IMR-90 (cell line): Measurements from ENCODE around the gene ADPRS. TPM values are rescaled to one million over a fixed set of nuclear protein-coding genes. Genes with fewer than 3 reads are reported as not detected.

Experiments used
- ATAC-seq: fragments of 200-7000 bp; cut with Tn5 transposase; 2 replicates; pipeline ENCODE4 v1.9.1; 2020; ENCODE audit warnings: low read depth, mild to moderate bottlenecking, moderate library complexity
- BruUV-seq: library from RNA; stranded (reverse); fragments of 400-500 nt; replicated peaks from 2 replicates; lab custom pipeline; 2021; lab: Mats Ljungman, UMichigan
- CTCF ChIA-PET: fragments of 300-600 bp; formaldehyde crosslinking; extraction: SDS; loops from one replicate; lab custom pipeline; 2021; ENCODE audit warnings: antibody characterized with exemption; lab: Yijun Ruan, JAX
- POLR2A ChIA-PET: fragments of 300-600 bp; sonication (Branson Sonifier 250); formaldehyde crosslinking; loops from one replicate; lab custom pipeline; 2022; ENCODE audit warnings: antibody characterized with exemption; ENCODE audit not compliant: unreplicated experiment; lab: Charles Lee
- DNase-seq: peaks from one replicate; pipeline ENCODE4 v3.0.0; 2013
- H2AFZ ChIP-seq: replicated peaks from 2 replicates; pipeline ENCODE3; 2013; ENCODE audit warnings: low read length, mild to moderate bottlenecking; ENCODE audit not compliant: poor library complexity
- H2AK5ac ChIP-seq: 2 replicates; pipeline ENCODE4 v1.6.1; 2013; ENCODE audit warnings: low read depth, low read length, inconsistent platforms
- H2AK9ac ChIP-seq: replicated peaks from 2 replicates; pipeline ENCODE3; 2013; ENCODE audit warnings: mild to moderate bottlenecking, low read depth, low read length, moderate library complexity; ENCODE audit not compliant: poor library complexity
- H2BK120ac ChIP-seq: 2 replicates; pipeline ENCODE4 v1.6.1; 2013; ENCODE audit warnings: low read depth, low read length, inconsistent platforms
- H2BK15ac ChIP-seq: 3 replicates; pipeline ENCODE4 v1.6.1; 2013; ENCODE audit warnings: low read depth, low read length, inconsistent platforms
- H2BK20ac ChIP-seq: 2 replicates; pipeline ENCODE4 v1.6.1; 2013; ENCODE audit warnings: low read depth, mild to moderate bottlenecking, inconsistent platforms, low read length, moderate library complexity
- H2BK5ac ChIP-seq: 2 replicates; pipeline ENCODE4 v1.6.1; 2013; ENCODE audit warnings: mild to moderate bottlenecking, low read depth, low read length, inconsistent platforms; ENCODE audit not compliant: poor library complexity, severe bottlenecking
- H3K14ac ChIP-seq: replicated peaks from 2 replicates; pipeline ENCODE4 v1.6.1; 2013; ENCODE audit warnings: low read depth, low read length, inconsistent platforms
- H3K18ac ChIP-seq: 2 replicates; pipeline ENCODE4 v1.6.1; 2013; ENCODE audit warnings: low read depth, low read length, control low read depth
- H3K23ac ChIP-seq: 2 replicates; pipeline ENCODE4 v1.6.1; 2013; ENCODE audit warnings: low read depth, low read length, inconsistent platforms
- H3K27ac ChIP-seq: 2 replicates; pipeline ENCODE4 v1.5.1; 2013; ENCODE audit warnings: mild to moderate bottlenecking, control low read depth, low read length; ENCODE audit not compliant: insufficient read depth
- H3K27me3 ChIP-seq: 2 replicates; pipeline ENCODE4 v1.6.1; 2013; ENCODE audit warnings: low read length; ENCODE audit not compliant: control insufficient read depth, insufficient read depth
- H3K36me3 ChIP-seq: 2 replicates; pipeline ENCODE4 v1.6.1; 2013; ENCODE audit warnings: low read length, mixed read lengths; ENCODE audit not compliant: control insufficient read depth, insufficient read depth
- H3K4ac ChIP-seq: 2 replicates; pipeline ENCODE4 v1.6.1; 2013; ENCODE audit warnings: low read depth, low read length, inconsistent platforms
- H3K4me1 ChIP-seq: 2 replicates; pipeline ENCODE4 v1.6.1; 2013; ENCODE audit warnings: low read length, mixed read lengths; ENCODE audit not compliant: control insufficient read depth, insufficient read depth
- H3K4me2 ChIP-seq: 2 replicates; pipeline ENCODE4 v1.6.1; 2013; ENCODE audit warnings: low read depth, mild to moderate bottlenecking, control low read depth, low read length, moderate library complexity
- H3K4me3 ChIP-seq: 2 replicates; pipeline ENCODE4 v1.5.1; 2013; ENCODE audit warnings: low read depth, mild to moderate bottlenecking, control low read depth, low read length, moderate library complexity; ENCODE audit not compliant: insufficient read depth
- H3K56ac ChIP-seq: 2 replicates; pipeline ENCODE4 v1.6.1; 2013; ENCODE audit warnings: low read length, inconsistent platforms; ENCODE audit not compliant: insufficient read depth; ENCODE audit errors: extremely low read depth
- H3K79me1 ChIP-seq, 2 experiments: 2 replicates each; pipeline ENCODE4 v1.6.1; 2013; ENCODE audit warnings: low read length in 2 of 2, inconsistent platforms in 1 of 2, low read depth in 1 of 2
- H3K9ac ChIP-seq: 2 replicates; pipeline ENCODE4 v1.6.1; 2013; ENCODE audit warnings: low read depth, low read length, control low read depth
- H3K9me1 ChIP-seq: 2 replicates; pipeline ENCODE4 v1.6.1; 2013; ENCODE audit warnings: low read length, inconsistent platforms; ENCODE audit not compliant: insufficient read depth
- H3K9me3 ChIP-seq: 2 replicates; pipeline ENCODE4 v1.6.1; 2013; ENCODE audit warnings: low read length; ENCODE audit not compliant: control insufficient read depth, insufficient read depth
- H4K20me1 ChIP-seq: 2 replicates; pipeline ENCODE4 v1.6.1; 2013; ENCODE audit warnings: low read length, inconsistent platforms; ENCODE audit not compliant: insufficient read depth
- H4K5ac ChIP-seq: 2 replicates; pipeline ENCODE4 v1.6.1; 2013; ENCODE audit warnings: mild to moderate bottlenecking, low read depth, low read length, control low read depth
- H4K8ac ChIP-seq, 2 experiments: 2 replicates each; pipeline ENCODE4 v1.6.1; 2013; ENCODE audit warnings: low read depth in 2 of 2, low read length in 2 of 2, control low read depth in 1 of 2, inconsistent platforms in 1 of 2
- H4K91ac ChIP-seq: 2 replicates; pipeline ENCODE4 v1.6.1; 2013; ENCODE audit warnings: low read depth, low read length, inconsistent platforms; ENCODE audit not compliant: insufficient read depth
- BHLHE40 ChIP-seq: fragments of 150-350 bp; IDR thresholded peaks from 2 replicates; pipeline ENCODE4 v1.6.1; 2016; ENCODE audit warnings: mild to moderate bottlenecking, low read depth, low read length
- CEBPB ChIP-seq: IDR thresholded peaks from 2 replicates; pipeline ENCODE4 v1.6.1; 2012; ENCODE audit warnings: low read depth, low read length, improper control_type of control experiment
- CHD1 ChIP-seq: IDR thresholded peaks from 2 replicates; pipeline ENCODE4 v1.6.1; 2012; ENCODE audit warnings: low read depth, low read length, improper control_type of control experiment
- CTCF ChIP-seq: conservative IDR thresholded peaks from 2 replicates; pipeline ENCODE4 v1.5.1; 2012; ENCODE audit warnings: mild to moderate bottlenecking, low read depth, low read length, improper control_type of control experiment
- ELK1 ChIP-seq: fragments of 150-350 bp; IDR thresholded peaks from 2 replicates; pipeline ENCODE4 v1.6.1; 2016; ENCODE audit warnings: low read depth, mild to moderate bottlenecking, low read length, moderate library complexity, borderline replicate concordance
- FOS ChIP-seq: fragments of 150-350 bp; IDR thresholded peaks from 2 replicates; pipeline ENCODE4 v1.6.1; 2016; ENCODE audit warnings: low read depth, low read length
- MAFK ChIP-seq: IDR thresholded peaks from 2 replicates; pipeline ENCODE4 v1.6.1; 2012; ENCODE audit warnings: low read depth, low read length, improper control_type of control experiment
- MAZ ChIP-seq: IDR thresholded peaks from 2 replicates; pipeline ENCODE4 v1.6.1; 2012; ENCODE audit warnings: low read depth, mild to moderate bottlenecking, low read length, improper control_type of control experiment, moderate library complexity, borderline replicate concordance
- MXI1 ChIP-seq: IDR thresholded peaks from 2 replicates; pipeline ENCODE4 v1.6.1; 2012; ENCODE audit warnings: low read depth, mild to moderate bottlenecking, low read length, moderate library complexity, borderline replicate concordance
- NFE2L2 ChIP-seq: fragments of 150-350 bp; IDR thresholded peaks from 2 replicates; pipeline ENCODE4 v1.6.1; 2016; ENCODE audit warnings: low read depth, mild to moderate bottlenecking, low read length
- POLR2A ChIP-seq: IDR thresholded peaks from 2 replicates; pipeline ENCODE4 v1.6.1; 2012; ENCODE audit warnings: mild to moderate bottlenecking, low read depth, low read length
- RAD21 ChIP-seq: IDR thresholded peaks from 2 replicates; pipeline ENCODE4 v1.6.1; 2012; ENCODE audit warnings: low read length, improper control_type of control experiment
- RCOR1 ChIP-seq: IDR thresholded peaks from 2 replicates; pipeline ENCODE4 v1.6.1; 2012; ENCODE audit warnings: mild to moderate bottlenecking, low read length, improper control_type of control experiment; ENCODE audit not compliant: insufficient replicate concordance
- RFX5 ChIP-seq: IDR thresholded peaks from 2 replicates; pipeline ENCODE4 v1.8.0; 2012; ENCODE audit warnings: low read depth, mild to moderate bottlenecking, low read length, moderate library complexity
- SMC3 ChIP-seq: fragments of 150-350 bp; IDR thresholded peaks from 2 replicates; pipeline ENCODE4 v1.6.1; 2016; ENCODE audit warnings: low read depth, mild to moderate bottlenecking, antibody characterized with exemption, low read length, moderate library complexity
- USF2 ChIP-seq: fragments of 150-350 bp; IDR thresholded peaks from 2 replicates; pipeline ENCODE4 v1.6.1; 2017; ENCODE audit warnings: mild to moderate bottlenecking, antibody characterized with exemption, low read length, low read depth
- WGBS, 2 experiments: methylation state at CpG; one replicate each; pipeline versions ENCODE4 v1.1.5 to v1.1.7; 2013; ENCODE audit warnings: missing lambda C conversion rate in 2 of 2; ENCODE audit not compliant: insufficient read length in 1 of 2; ENCODE audit errors: extremely low coverage in 2 of 2; 5-methylcytosine and 5-hydroxymethylcytosine counted together
- dilution Hi-C: fragments of 300-500 bp; cut with HindIII; formaldehyde crosslinking; loops from one replicate; pipeline ENCODE4 v1.14.3; 2018; ENCODE audit warnings: low sequenced_read_pairs; ENCODE audit not compliant: unreplicated experiment
- in situ Hi-C: fragments of 300-500 bp; cut with MboI; formaldehyde crosslinking; loops from 3 replicates; pipeline ENCODE4 v1.14.3; 2019; ENCODE audit warnings: low sequenced_read_pairs, inconsistent platforms, mixed read lengths
- intact Hi-C: fragments of 100-400 bp; cut with micrococcal nuclease; formaldehyde crosslinking; loops from 2 replicates; pipeline ENCODE4 v1.10.0; 2022
- polyA plus RNA-seq, 3 experiments: library from polyadenylated mRNA; depleted of rRNA; stranded (reverse); fragments of >200 nt; gene quantifications; 2 replicates each; pipeline ENCODE4 v1.2.3, GENCODE V29; 2012; ENCODE audit warnings: low replicate concordance in 1 of 3
- total RNA-seq: library from RNA; depleted of rRNA; stranded (reverse); fragments of >200 nt; gene quantifications from 2 replicates; pipeline ENCODE4 v1.2.3, GENCODE V29; 2012

ADPRS gene
- total and polyA plus RNA-seq, 2 of the 4 experiments (the other 2 are of a cell fraction) = 31.0 to 37.2 TPM

GRCh38 chr1:36068866-36069265 lies 19.8 kb upstream of the ADPRS start:
- no peaks in the 10 kb centered on the region for H4K20me1 ChIP-seq
- no peak overlapping the region for H2AK9ac ChIP-seq
- H3K4me3 ChIP-seq = no peak overlapping the region
- no peak overlapping the region for H2BK5ac ChIP-seq
- no peak overlapping the region for H3K18ac ChIP-seq
- H3K23ac ChIP-seq = no peak overlapping the region
- no peak overlapping the region for H4K91ac ChIP-seq
- in situ Hi-C loops (no loop called here), intact Hi-C loops (no loop called here), dilution Hi-C loops (no loop called here)
- WGBS, 2 experiments = no CpG with 5 or more reads among the region's 2 CpGs
- H3K4ac ChIP-seq = no peak overlapping the region
- no peak for ATAC-seq
- CTCF ChIA-PET = no interaction called here
- BruUV-seq = no TSS peak
- H2AK5ac ChIP-seq = no peak overlapping the region
- H3K4me1 ChIP-seq = no peaks in the 10 kb centered on the region
- no peaks in the 10 kb centered on the region for H3K36me3 ChIP-seq
- TF ChIP-seq RCOR1 (no peak), POLR2A (no peak), ELK1 (no peak), CEBPB (no peak), MXI1 (no peak), RFX5 (no peak), SMC3 (no peak), MAZ (no peak), FOS (no peak), CTCF (no peak), NFE2L2 (no peak), USF2 (no peak), BHLHE40 (no peak), CHD1 (no peak), RAD21 (no peak), MAFK (no peak)
- H3K4me2 ChIP-seq = no peak overlapping the region
- no peaks in the 10 kb centered on the region for H3K27me3 ChIP-seq
- H2AFZ ChIP-seq = no peak overlapping the region
- no peak overlapping the region for H3K27ac ChIP-seq
- DNase-seq = no peak
- no peaks in the 10 kb centered on the region for H3K9me1 ChIP-seq
- no peaks in the 10 kb centered on the region for H3K9me3 ChIP-seq
- no peak overlapping the region for H3K14ac ChIP-seq
- H4K8ac ChIP-seq = no peak overlapping the region
- no peak overlapping the region for H3K56ac ChIP-seq
- no peak overlapping the region for H2BK20ac ChIP-seq
- no peak overlapping the region for H3K9ac ChIP-seq
- H2BK120ac ChIP-seq = no peak overlapping the region
- no peak overlapping the region for H2BK15ac ChIP-seq
- H3K79me1 ChIP-seq = no peaks in the 10 kb centered on the region
- H4K5ac ChIP-seq = no peak overlapping the region
- POLR2A ChIA-PET = no interaction called here
